ENCODE results near the gene B3GALT2.

DNA sequence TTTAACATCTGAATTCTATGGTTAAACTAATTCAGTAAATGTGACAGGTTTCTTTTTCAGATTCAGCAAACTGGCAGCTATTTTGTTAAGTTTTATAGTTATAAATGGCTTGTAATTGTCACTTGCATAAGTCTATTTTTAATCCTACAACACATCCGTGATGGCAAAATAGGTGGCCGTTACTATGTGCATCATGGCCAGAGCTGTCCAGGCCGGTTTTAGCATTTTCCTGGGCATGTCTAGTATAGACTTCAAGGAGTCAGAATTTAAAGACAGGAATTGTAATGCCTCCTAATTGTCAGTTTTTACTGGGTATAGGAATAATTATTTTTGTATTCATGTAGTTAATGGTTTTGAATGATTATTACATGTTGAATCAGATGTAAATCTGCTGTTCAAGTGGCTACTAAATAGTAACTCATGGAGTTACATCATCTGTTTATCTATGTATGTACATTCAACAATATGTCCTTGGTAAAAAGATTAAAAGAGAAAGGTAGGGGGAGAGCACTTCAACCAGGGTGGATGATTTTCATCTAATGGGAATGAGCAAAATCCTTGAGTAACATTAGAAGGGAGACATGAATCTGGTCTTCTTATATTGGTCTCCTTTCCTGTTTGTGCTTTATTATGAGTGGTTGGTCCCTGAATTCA lies 3.2 kb upstream of the B3GALT2 start:
- TF ChIP-seq CTCF (IDR thresholded peaks at IDR 0.05) = no peak
- no peak for TF ChIP-seq ZFX (IDR thresholded peaks at IDR 0.05; ENCODE audit: borderline replicate concordance)

All from 22Rv1 (cell line).